Measurements from ENCODE around the gene CENPC. TPM values are rescaled to one million over a fixed set of nuclear protein-coding genes. Genes with fewer than 3 reads are reported as not detected.

Gene CENPC
- polyA plus RNA-seq, 4 donors, result 22.5 to 30.3 (median 28.5) TPM

DNA sequence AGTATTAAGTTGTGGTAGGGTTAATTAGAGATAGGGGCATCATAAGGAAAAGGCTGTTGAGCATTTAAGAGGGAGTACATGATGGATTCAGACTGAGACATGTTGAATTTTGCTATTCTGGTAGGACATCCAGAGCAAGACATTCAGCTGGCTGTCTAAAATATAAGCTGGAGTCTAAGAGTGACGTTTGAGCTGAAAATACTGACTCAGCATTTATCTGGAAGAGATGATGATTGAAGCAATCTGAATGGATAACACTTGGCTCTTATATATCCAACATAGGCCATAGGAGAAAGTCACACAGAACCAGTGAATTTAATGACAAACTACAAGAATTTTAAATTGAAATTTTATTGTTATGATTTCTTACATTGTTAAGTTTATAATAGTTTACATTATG, 114.3 kb downstream of the CENPC start:
- DNase-seq (ENCODE audit: low read depth in 4 of 4, low spot score in 3 of 4), result no peak

DNA sequence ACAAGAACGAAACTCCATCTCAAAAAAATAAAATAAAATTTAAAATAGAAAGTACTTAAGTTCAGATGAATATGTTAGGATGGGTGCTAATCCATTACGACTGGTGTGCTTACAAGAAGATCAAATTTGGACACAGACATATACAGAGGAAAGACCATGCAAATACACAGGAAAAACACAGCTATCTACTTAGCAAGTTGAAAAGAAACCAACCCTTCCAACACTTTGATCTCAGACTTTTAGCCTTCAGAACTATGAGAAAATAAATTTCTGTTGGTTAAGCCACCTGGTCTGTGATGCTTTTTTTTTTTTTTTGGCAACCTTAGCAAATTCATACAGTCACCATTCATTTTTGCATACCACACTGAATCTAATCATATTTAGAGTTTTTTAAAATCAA, 116.5 kb downstream of the CENPC start:
- DNase-seq (ENCODE audit: low read depth in 4 of 4, low spot score in 3 of 4), result no peak

Other genes with a start within 250 kb of the CENPC start
- under 1 TPM; 0.13 to 0.49 (median 0.27) TPM for gene STAP1, start 13.2 kb upstream of the CENPC start, polyA plus RNA-seq (ENCODE audit: insufficient read length in 4 of 4)
- gene UBA6, start 155.7 kb upstream of the CENPC start, polyA plus RNA-seq (ENCODE audit: insufficient read length in 4 of 4), result 10 to 100 TPM; 44.8 to 64.3 (median 56.0) TPM
- gene GNRHR, start 208.9 kb upstream of the CENPC start, polyA plus RNA-seq (ENCODE audit: insufficient read length in 4 of 4), result under 1 TPM; 0.28 to 0.60 (median 0.40) TPM